Ishikawa (cell line): Measurements from ENCODE around the gene NUP85.

ENCODE experiments used
- CEBPB ChIP-seq: IDR thresholded peaks from 2 replicates; pipeline ENCODE4 v1.6.1; 2012
- CREB1 ChIP-seq: IDR thresholded peaks from 2 replicates; pipeline ENCODE4 v1.6.1; 2012; ENCODE audit warnings: low read depth
- EGR1 ChIP-seq: IDR thresholded peaks from 2 replicates; pipeline ENCODE4 v1.6.1; 2012
- EP300 ChIP-seq: IDR thresholded peaks from 2 replicates; pipeline ENCODE4 v1.6.1; 2012; ENCODE audit warnings: borderline replicate concordance
- FOXM1 ChIP-seq: IDR thresholded peaks from 2 replicates; pipeline ENCODE4 v1.6.1; 2012; ENCODE audit warnings: low read depth, borderline replicate concordance
- MAX ChIP-seq: IDR thresholded peaks from 2 replicates; pipeline ENCODE4 v1.6.1; 2012
- NFIC ChIP-seq: IDR thresholded peaks from 2 replicates; pipeline ENCODE4 v1.6.1; 2012
- RAD21 ChIP-seq: IDR thresholded peaks from 2 replicates; pipeline ENCODE4 v1.6.1; 2012; ENCODE audit warnings: low read depth
- REST ChIP-seq: IDR thresholded peaks from 2 replicates; pipeline ENCODE4 v1.6.1; 2012; ENCODE audit warnings: low read depth, mild to moderate bottlenecking
- TAF1 ChIP-seq: IDR thresholded peaks from 2 replicates; pipeline ENCODE4 v1.6.1; 2012; ENCODE audit warnings: low read depth, mild to moderate bottlenecking
- TCF12 ChIP-seq: IDR thresholded peaks from 2 replicates; pipeline ENCODE4 v1.6.1; 2012; ENCODE audit warnings: low read depth
- TEAD4 ChIP-seq: IDR thresholded peaks from 2 replicates; pipeline ENCODE4 v1.6.1; 2012
- USF1 ChIP-seq: IDR thresholded peaks from 2 replicates; pipeline ENCODE4 v1.6.1; 2012
- YY1 ChIP-seq: IDR thresholded peaks from 2 replicates; pipeline ENCODE4 v1.6.1; 2012; ENCODE audit warnings: low read depth
- ZBTB7A ChIP-seq: IDR thresholded peaks from 2 replicates; pipeline ENCODE4 v1.6.1; 2012; ENCODE audit warnings: low read depth

The NUP85 gene

GRCh38 chr17:75271955-75272847 is 66.7 kb downstream of the NUP85 start:
- TF ChIP-seq RAD21 (no peak), EGR1 (no peak), TAF1 (no peak), CEBPB (no peak), CREB1 (no peak), TEAD4 (no peak)

- TF ChIP-seq ZBTB7A (no peak), FOXM1 (no peak), TAF1 (no peak), TEAD4 (no peak), EP300 (no peak), MAX (no peak), NFIC (no peak), RAD21 (no peak), USF1 (no peak), EGR1 (no peak), YY1 (no peak), TCF12 (no peak), CEBPB (no peak)
These were observed 67.3 kb downstream of the NUP85 start for GRCh38 chr17:75272848-75273184.

- TF ChIP-seq EGR1, result no peak
- peak; percentile 75 for TF ChIP-seq REST
These were observed 68.7 kb downstream of the NUP85 start for GRCh38 chr17:75273977-75274708.

- TF ChIP-seq TCF12, result no peak
- TF ChIP-seq EGR1, result no peak
- TF ChIP-seq TAF1, result no peak
- TF ChIP-seq FOXM1, result no peak
- no peak for TF ChIP-seq TEAD4
- TF ChIP-seq NFIC, result no peak
- TF ChIP-seq RAD21, result no peak
- TF ChIP-seq REST, result no peak
- no peak for TF ChIP-seq CREB1
- no peak for TF ChIP-seq YY1
- no peak for TF ChIP-seq EP300
- TF ChIP-seq MAX, result no peak
- no peak for TF ChIP-seq CEBPB
- TF ChIP-seq ZBTB7A, result no peak
- no peak for TF ChIP-seq USF1
These were observed 72.2 kb downstream of the NUP85 start for GRCh38 chr17:75277664-75278071.

GRCh38 chr17:75285123-75285522 is 79.6 kb downstream of the NUP85 start:
- no peak for TF ChIP-seq MAX
- TF ChIP-seq REST, result no peak
